HG02678 (cell line): ENCODE data around the gene OR5H1.
"Not testable (repeated sequence)": the region's sequence is repeated elsewhere in the genome, so short reads cannot be mapped to it uniquely, and the experiment has no call there.

Experiments
- ATAC-seq: cut with Tn5 transposase; IDR thresholded peaks from one replicate; pipeline ENCODE4 v1.9.1; 2021; ENCODE audit warnings: mild to moderate bottlenecking, moderate library complexity; ENCODE audit not compliant: unreplicated experiment

Gene OR5H1

GRCh38 chr3:98130421-98130820 is at the start of gene OR5H1:
Gene OR5H1, plus strand, starts transcription at chr3:98130721. Its CDS starts 1,977 bp downstream, at chr3:98132698.
- no peak for ATAC-seq

GRCh38 chr3:98086873-98087272 is 43.6 kb upstream of the OR5H1 start, which contains the start of gene OR5AC2:
Gene OR5AC2, plus strand, starts transcription at chr3:98087173. Its CDS starts 0 bp downstream, at chr3:98087173.
- no peak for ATAC-seq

GRCh38 chr3:98095882-98096281 is 34.6 kb upstream of the OR5H1 start:
- no peak for ATAC-seq

GRCh38 chr3:98099848-98100247 is 30.7 kb upstream of the OR5H1 start:
- ATAC-seq: no peak

GRCh38 chr3:98108162-98108561 is 22.4 kb upstream of the OR5H1 start:
- ATAC-seq: no peak

GRCh38 chr3:98109807-98110549 is 20.5 kb upstream of the OR5H1 start:
- no peak for ATAC-seq

GRCh38 chr3:98110550-98110908 is 20.0 kb upstream of the OR5H1 start:
- no peak for ATAC-seq

- ATAC-seq: no peak
Measured at GRCh38 chr3:98114264-98114663, 16.3 kb upstream of the OR5H1 start.

- no peak for ATAC-seq
Measured at GRCh38 chr3:98115717-98116116, 14.8 kb upstream of the OR5H1 start.

GRCh38 chr3:98136631-98137030 is 6.1 kb downstream of the OR5H1 start:
- ATAC-seq: no peak

GRCh38 chr3:98137826-98138557 is 7.5 kb downstream of the OR5H1 start:
- ATAC-seq: not testable (repeated sequence)

GRCh38 chr3:98140531-98140930 is 10.0 kb downstream of the OR5H1 start:
- ATAC-seq: no peak

GRCh38 chr3:98147179-98147578 is 16.7 kb downstream of the OR5H1 start, which contains the start of gene OR5H14:
Gene OR5H14, plus strand, starts transcription at chr3:98147479. Its CDS starts 1,907 bp downstream, at chr3:98149386.
- ATAC-seq: no peak

GRCh38 chr3:98148751-98149150 is 18.2 kb downstream of the OR5H1 start:
- no peak for ATAC-seq

GRCh38 chr3:98149456-98149855 is 18.9 kb downstream of the OR5H1 start:
- not testable (repeated sequence) for ATAC-seq

- no peak for ATAC-seq
Measured at GRCh38 chr3:98151241-98151640, 20.7 kb downstream of the OR5H1 start.

GRCh38 chr3:98166396-98166795 is 35.9 kb downstream of the OR5H1 start, which contains the start of gene OR5H15:
Gene OR5H15, plus strand, starts transcription at chr3:98166696. Its CDS starts 2,004 bp downstream, at chr3:98168700.
- no peak for ATAC-seq

GRCh38 chr3:98171071-98171470 is 40.5 kb downstream of the OR5H1 start:
- ATAC-seq: no peak

- ATAC-seq: no peak
Measured at GRCh38 chr3:98172621-98173020, 42.1 kb downstream of the OR5H1 start.

GRCh38 chr3:98180319-98180890 is 49.9 kb downstream of the OR5H1 start:
- ATAC-seq: no peak

GRCh38 chr3:98182196-98182595 is 51.7 kb downstream of the OR5H1 start:
- ATAC-seq: no peak

- no peak for ATAC-seq
Measured at GRCh38 chr3:98185180-98185579, 54.7 kb downstream of the OR5H1 start.
